Mucosa of descending colon (tissue), 3 donors: Measurements from ENCODE around the gene AUP1. TPM values are rescaled to one million over a fixed set of nuclear protein-coding genes. Genes with fewer than 3 reads are reported as not detected.

ENCODE experiments used
- ATAC-seq: fragments of 200-7000 bp; cut with Tn5 transposase; one replicate; pipeline ENCODE4 v1.9.1; 2020; ENCODE audit warnings: mild to moderate bottlenecking, moderate library complexity
- DNase-seq, 3 donors: peaks; one replicate each; pipeline ENCODE4 v3.0.0-alpha.2; 2020
- H3K36me3 ChIP-seq: fragments of 200-600 bp; one replicate; pipeline ENCODE4 v1.8.0; 2021; ENCODE audit warnings: low read depth, mild to moderate bottlenecking
- H3K4me1 ChIP-seq: fragments of 200-600 bp; one replicate; pipeline ENCODE4 v1.8.0; 2021; ENCODE audit warnings: low read depth, mild to moderate bottlenecking
- H3K4me3 ChIP-seq: fragments of 200-600 bp; one replicate; pipeline ENCODE4 v1.8.0; 2021; ENCODE audit warnings: mild to moderate bottlenecking
- H3K9me3 ChIP-seq: fragments of 200-600 bp; one replicate; pipeline ENCODE4 v1.8.0; 2021; ENCODE audit warnings: mild to moderate bottlenecking
- CTCF ChIP-seq: fragments of 200-600 bp; IDR thresholded peaks from one replicate; pipeline ENCODE4 v1.8.0; 2022; ENCODE audit warnings: antibody characterized with exemption, mild to moderate bottlenecking
- intact Hi-C, 2 donors: fragments of 100-400 bp; cut with DNase I in 1 of 2; cut with micrococcal nuclease in 1 of 2; formaldehyde crosslinking; loops; one replicate each; pipeline versions ENCODE4 v1.11.0 to v1.11.1; 2022; cut with DNase I, micrococcal nuclease
- total RNA-seq, 3 donors: library from RNA; stranded (reverse); fragmentation: NEBNext Ultra II Directional in 2 of 3; extraction: Animal tissue kit (Norgen Biotek cat#: 25700) in 2 of 3; gene quantifications; one replicate each; pipeline versions ENCODE4 v1.2.1 to v1.2.4, GENCODE V29; 2021 to 2023
- donor health status: DM: no; HTN: no; CAD: no; lungs with moderate emphysema.
- donor health status: DM: no; HTN: no; CAD: no.
- donor health status: DM: no; HTN: yes; CAD: no.

The AUP1 gene
- total RNA-seq, 3 donors from 2014 or later: 108 to 179 (median 129) TPM

GRCh38 chr2:74512744-74513604, 16.5 kb downstream of the AUP1 start:
- no peak overlapping the region for H3K4me3 ChIP-seq
- TF ChIP-seq CTCF: no peak
- no peaks in the 10 kb centered on the region for H3K9me3 ChIP-seq
- intact Hi-C loops: no loop called here
- peaks cover 32% of the 10 kb centered on the region for H3K4me1 ChIP-seq
- DNase-seq: no peak
- no peak for ATAC-seq
- no peaks in the 10 kb centered on the region for H3K36me3 ChIP-seq

GRCh38 chr2:74511104-74511989, 18.2 kb downstream of the AUP1 start:
- peaks cover 33% of the 10 kb centered on the region for H3K4me1 ChIP-seq

GRCh38 chr2:74510272-74510671, 19.2 kb downstream of the AUP1 start:
- no peak for ATAC-seq
- intact Hi-C loops: no loop called here
- no peak for TF ChIP-seq CTCF

More at GRCh38 chr2:74511104-74511989, 18.2 kb downstream of the AUP1 start:
- Histone ChIP-seq H3K36me3 (no peaks in the 10 kb centered on the region), H3K9me3 (no peaks in the 10 kb centered on the region), H3K4me3 (no peak overlapping the region)
- no peak for ATAC-seq
- TF ChIP-seq CTCF: no peak
- DNase-seq: no peak
- intact Hi-C loops: no loop called here

GRCh38 chr2:74507926-74508520, 21.5 kb downstream of the AUP1 start:
- no peak for TF ChIP-seq CTCF
- ATAC-seq: peak; percentile 53
- intact Hi-C loops: no loop called here

More at GRCh38 chr2:74510272-74510671, 19.2 kb downstream of the AUP1 start:
- DNase-seq: no peak
- H3K36me3 ChIP-seq: no peaks in the 10 kb centered on the region
- peaks cover 33% of the 10 kb centered on the region for H3K4me1 ChIP-seq
- no peaks in the 10 kb centered on the region for H3K9me3 ChIP-seq
- H3K4me3 ChIP-seq: no peak overlapping the region

GRCh38 chr2:74507145-74507925, 22.2 kb downstream of the AUP1 start, which contains the start of gene PCGF1:
Gene PCGF1, minus strand, starts transcription at chr2:74507695. Its CDS starts 27 bp downstream, at chr2:74507668.
- ATAC-seq (peak; percentile 93), DNase-seq (peak; percentile 100)
- Histone ChIP-seq H3K4me3 (peak within 1 kb of the TSS; percentile 46), H3K4me1 (peaks cover 34% of the 10 kb centered on the region), H3K36me3 (no peaks in the 10 kb centered on the region), H3K9me3 (no peaks in the 10 kb centered on the region)
- intact Hi-C loops: no loop called here
- no peak for TF ChIP-seq CTCF

More at GRCh38 chr2:74507926-74508520, 21.5 kb downstream of the AUP1 start:
- no peaks in the 10 kb centered on the region for H3K36me3 ChIP-seq
- no peaks in the 10 kb centered on the region for H3K9me3 ChIP-seq
- peak overlapping the region; percentile 46 for H3K4me3 ChIP-seq
- H3K4me1 ChIP-seq: peaks cover 34% of the 10 kb centered on the region
- peak; percentile 61 to 72 (median 70) for DNase-seq
